Measurements from ENCODE around the gene EIF4B. TPM values are rescaled to one million over a fixed set of nuclear protein-coding genes. Genes with fewer than 3 reads are reported as not detected.

The EIF4B gene
- total RNA-seq, 1 experiment from 2014 or later = 713 TPM

DNA sequence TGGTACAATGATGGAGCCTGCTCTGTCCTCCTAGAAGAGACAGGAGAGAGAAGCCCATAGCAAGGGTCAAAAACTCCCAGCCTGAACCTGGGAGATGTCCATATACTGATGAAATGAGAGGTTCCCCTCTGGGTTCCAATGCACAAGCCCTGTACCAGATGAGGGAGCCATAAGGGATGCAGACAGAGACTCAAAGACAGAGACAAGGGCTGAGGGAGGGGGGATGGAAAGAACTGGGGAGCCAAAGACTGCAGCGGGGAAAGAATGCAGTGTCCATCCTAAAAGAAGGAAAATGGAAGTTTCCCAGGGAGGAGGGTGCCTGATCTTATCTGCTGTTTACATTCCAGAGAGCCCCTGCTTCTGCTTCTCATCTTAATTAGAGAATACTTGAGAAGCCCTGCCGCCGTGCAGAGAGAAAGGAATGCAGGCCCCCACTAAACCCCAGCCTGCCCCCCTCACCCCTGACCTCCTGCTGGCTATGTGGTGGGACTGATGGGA is 29.6 kb upstream of the EIF4B start:
- peaks cover 1% of the 10 kb centered on the region; the same call in 1 of the 2 replicates for H3K4me1 ChIP-seq (ENCODE audit: insufficient read depth, low read length)
- Mint-ChIP-seq H3K27ac (peak overlapping the region in 2 of 3 experiments; percentile 30 to 45; a peak in 3 of 7 replicates), H3K36me3 (ENCODE audit: insufficient read depth in 1 of 3, low read depth in 3 of 3) (no peaks in the 10 kb centered on the region), H3K9me3 (no peaks in the 10 kb centered on the region), H3K4me1 (peaks cover 34 to 45% of the 10 kb centered on the region in 2 experiments), H3K4me3 (no peak overlapping the region; a peak in 1 of 5 replicates), H3K27me3 (ENCODE audit: low read depth) (peaks cover 27% of the 10 kb centered on the region)
- WGBS (ENCODE audit: extremely low coverage, insufficient read length, low lambda C conversion rate) = no CpG with 5 or more reads among the region's 3 CpGs
- no peaks in the 10 kb centered on the region for H4K20me1 ChIP-seq (ENCODE audit: control insufficient read depth, insufficient read depth, insufficient read length)
- no peak overlapping the region for H3T11ph ChIP-seq (ENCODE audit: low read length)
- no peak overlapping the region for H3K27ac ChIP-seq (ENCODE audit: insufficient read length, low read depth, low read length)
- no peak overlapping the region for H2BK5ac ChIP-seq (ENCODE audit: insufficient read length, low read length)
- H3K23ac ChIP-seq (ENCODE audit: insufficient read length, low read depth, low read length) = no peak overlapping the region
- no peaks in the 10 kb centered on the region for H3K23me2 ChIP-seq (ENCODE audit: insufficient read length, low read depth, low read length, poor library complexity, severe bottlenecking)
- no peak for DNase-seq
- H2BK15ac ChIP-seq (ENCODE audit: low read depth, low read length) = no peak overlapping the region
- no peak overlapping the region for H3K14ac ChIP-seq (ENCODE audit: insufficient read depth, low read length)
- H2BK12ac ChIP-seq (ENCODE audit: insufficient read length, low read depth, low read length) = no peak overlapping the region
- H3K18ac ChIP-seq (ENCODE audit: insufficient read length, low read depth, low read length) = no peak overlapping the region
- no peaks in the 10 kb centered on the region for H3K9me3 ChIP-seq (ENCODE audit: control insufficient read depth, low read depth, low read length)
- no peaks in the 10 kb centered on the region for H3K79me1 ChIP-seq (ENCODE audit: insufficient read depth, low read depth, low read length, poor library complexity, severe bottlenecking)
- no peaks in the 10 kb centered on the region for H3K27me3 ChIP-seq (ENCODE audit: insufficient read depth, low read length)
- no peaks in the 10 kb centered on the region for H3K79me2 ChIP-seq (ENCODE audit: insufficient read depth, low read length)
- H2AK5ac ChIP-seq (ENCODE audit: insufficient read length, low read length) = no peak overlapping the region
- H4K5ac ChIP-seq (ENCODE audit: insufficient read length, low read depth, low read length) = no peak overlapping the region
- no peak overlapping the region for H2AFZ ChIP-seq (ENCODE audit: low read length)
- H2BK120ac ChIP-seq (ENCODE audit: low read depth, low read length, poor library complexity, severe bottlenecking) = no peak overlapping the region
- no peak for TF ChIP-seq CTCF (conservative IDR thresholded peaks at IDR 0.05)
- H3K4ac ChIP-seq (ENCODE audit: low read depth, low read length) = no peak overlapping the region
- no peak overlapping the region for H3K4me2 ChIP-seq (ENCODE audit: insufficient read depth, insufficient read length, low read length)
- no peak overlapping the region for H3K9ac ChIP-seq (ENCODE audit: extremely low read depth, insufficient read length, low read length)
- no peak overlapping the region for H4K8ac ChIP-seq (replicated peaks; ENCODE audit: insufficient read length, low read depth, low read length)
- no peak overlapping the region for H4K91ac ChIP-seq (ENCODE audit: insufficient read length, low read depth, low read length)
- H3K56ac ChIP-seq (ENCODE audit: insufficient read length, low read depth, low read length) = no peak overlapping the region
- H2BK20ac ChIP-seq (ENCODE audit: low read depth, low read length, poor library complexity, severe bottlenecking) = no peak overlapping the region
